ENCODE results near the gene TAF3. TPM values are rescaled to one million over a fixed set of nuclear protein-coding genes. Genes with fewer than 3 reads are reported as not detected.

Gene TAF3
- total RNA-seq, 1 donor from 2014 or later = 4.8 TPM

DNA sequence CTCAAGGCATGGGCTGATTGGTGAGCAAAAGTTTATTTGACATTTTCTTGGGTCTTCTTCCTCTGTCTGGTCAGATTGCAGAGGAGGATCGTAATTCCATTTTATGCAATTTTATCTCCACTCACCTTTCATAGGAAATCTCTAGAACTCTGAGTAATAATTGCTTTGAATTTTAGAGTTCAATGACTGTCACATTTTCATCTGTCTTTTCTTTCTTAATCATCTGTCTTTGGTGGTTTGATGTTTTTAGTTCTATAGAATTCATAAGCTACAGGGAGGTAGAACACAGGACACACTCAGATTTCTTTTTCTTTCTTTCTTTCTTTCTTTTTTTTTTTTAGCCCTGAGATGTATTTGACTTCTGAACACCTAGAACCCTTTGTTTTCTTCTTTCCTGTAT lies 247.8 kb downstream of the TAF3 start:
- H3K4me3 ChIP-seq (ENCODE audit: low read depth, low read length) = no peak overlapping the region
- DNase-seq (ENCODE audit: low read depth) = no peak
- TF ChIP-seq, protein P1, sequence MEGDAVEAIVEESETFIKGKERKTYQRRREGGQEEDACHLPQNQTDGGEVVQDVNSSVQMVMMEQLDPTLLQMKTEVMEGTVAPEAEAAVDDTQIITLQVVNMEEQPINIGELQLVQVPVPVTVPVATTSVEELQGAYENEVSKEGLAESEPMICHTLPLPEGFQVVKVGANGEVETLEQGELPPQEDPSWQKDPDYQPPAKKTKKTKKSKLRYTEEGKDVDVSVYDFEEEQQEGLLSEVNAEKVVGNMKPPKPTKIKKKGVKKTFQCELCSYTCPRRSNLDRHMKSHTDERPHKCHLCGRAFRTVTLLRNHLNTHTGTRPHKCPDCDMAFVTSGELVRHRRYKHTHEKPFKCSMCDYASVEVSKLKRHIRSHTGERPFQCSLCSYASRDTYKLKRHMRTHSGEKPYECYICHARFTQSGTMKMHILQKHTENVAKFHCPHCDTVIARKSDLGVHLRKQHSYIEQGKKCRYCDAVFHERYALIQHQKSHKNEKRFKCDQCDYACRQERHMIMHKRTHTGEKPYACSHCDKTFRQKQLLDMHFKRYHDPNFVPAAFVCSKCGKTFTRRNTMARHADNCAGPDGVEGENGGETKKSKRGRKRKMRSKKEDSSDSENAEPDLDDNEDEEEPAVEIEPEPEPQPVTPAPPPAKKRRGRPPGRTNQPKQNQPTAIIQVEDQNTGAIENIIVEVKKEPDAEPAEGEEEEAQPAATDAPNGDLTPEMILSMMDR (conservative IDR thresholded peaks at IDR 0.05; ENCODE audit: low read depth, low read length) = no peak

Other genes with a start within 250 kb of the TAF3 start
- gene ITIH5, start 151.5 kb upstream of the TAF3 start, total RNA-seq = not detected in 2 replicates
- not detected in 2 replicates for gene ITIH2, start 115.2 kb upstream of the TAF3 start, total RNA-seq
- gene KIN, start 30.5 kb upstream of the TAF3 start, total RNA-seq = 8.9 and 10.8 TPM in 2 replicates
- 285 and 343 TPM in 2 replicates for gene ATP5F1C, start 30.3 kb upstream of the TAF3 start, total RNA-seq
- gene GATA3, start 236.2 kb downstream of the TAF3 start, total RNA-seq = 3.2 and 3.7 TPM in 2 replicates

Measured in epithelial cell of proximal tubule (primary cell).